K562 (cell line): ENCODE data around the gene ENTPD8. TPM values are rescaled to one million over a fixed set of nuclear protein-coding genes. Genes with fewer than 3 reads are reported as not detected.

ENCODE experiments used
- ELF4 ChIP-seq: fragments of 450-650 bp; formaldehyde crosslinking; IDR thresholded peaks from 2 replicates; pipeline ENCODE4 v1.4.0; 2022; ENCODE audit warnings: missing genetic modification characterization
- ELK1 ChIP-seq: sonication (generic); formaldehyde crosslinking; IDR thresholded peaks from 2 replicates; pipeline ENCODE4 v1.8.1; 2022; ENCODE audit warnings: missing genetic modification reagents
- HCFC1 ChIP-seq: IDR thresholded peaks from 2 replicates; pipeline ENCODE4 v1.6.1; 2012; ENCODE audit warnings: low read depth, low read length, improper control_type of control experiment
- IFI16 ChIP-seq: fragments of 250-450 bp; sonication (Bioruptor Pico); IDR thresholded peaks from 2 replicates; pipeline ENCODE4 v2.1.2; 2022; ENCODE audit warnings: mild to moderate bottlenecking, inconsistent platforms
- NCOR1 ChIP-seq: fragments of 450-650 bp; IDR thresholded peaks from 2 replicates; pipeline ENCODE4 v1.6.1; 2016; ENCODE audit warnings: mild to moderate bottlenecking, moderate library complexity
- NEUROD1 ChIP-seq: fragments of 150-350 bp; IDR thresholded peaks from 2 replicates; pipeline ENCODE4 v1.6.1; 2014; ENCODE audit warnings: borderline replicate concordance, low read length, low read depth; ENCODE audit not compliant: partially characterized antibody
- PHTF2 ChIP-seq: fragments of 250-450 bp; sonication (Bioruptor Pico); IDR thresholded peaks from 2 replicates; pipeline ENCODE4 v1.5.0; 2021; ENCODE audit warnings: mild to moderate bottlenecking
- RHOXF2B ChIP-seq: fragments of 250-450 bp; sonication (Bioruptor Pico); conservative IDR thresholded peaks from 2 replicates; pipeline ENCODE4 v1.5.1; 2021
- SIN3A ChIP-seq, 2 experiments: fragments of 150-350 bp in 1 of 2; IDR thresholded peaks; 2 replicates each; pipeline ENCODE4 v1.6.1; 2011 to 2016; ENCODE audit warnings: borderline replicate concordance in 2 of 2, low read depth in 2 of 2, low read length in 2 of 2, mild to moderate bottlenecking in 2 of 2, moderate library complexity in 2 of 2; ENCODE audit not compliant: control insufficient read depth in 1 of 2
- SP1 ChIP-seq: sonication (generic); formaldehyde crosslinking; IDR thresholded peaks from 2 replicates; pipeline ENCODE4 v1.8.1; 2022; ENCODE audit warnings: mild to moderate bottlenecking, missing genetic modification reagents
- SP2 ChIP-seq: IDR thresholded peaks from 2 replicates; pipeline ENCODE4 v1.6.1; 2011; ENCODE audit warnings: mild to moderate bottlenecking, low read depth, low read length, moderate library complexity; ENCODE audit not compliant: poor library complexity, severe bottlenecking; ENCODE audit errors: extremely low read depth
- STAT6 ChIP-seq: sonication (generic); formaldehyde crosslinking; IDR thresholded peaks from 2 replicates; pipeline ENCODE4 v1.8.1; 2023; ENCODE audit warnings: mild to moderate bottlenecking, missing genetic modification reagents
- YY1 ChIP-seq, 3 experiments: IDR thresholded peaks; 2 replicates each; pipeline ENCODE4 v1.6.1; 2011; ENCODE audit warnings: low read length in 2 of 3, mild to moderate bottlenecking in 2 of 3, moderate library complexity in 2 of 3, borderline replicate concordance in 1 of 3, control low read depth in 1 of 3, low read depth in 1 of 3; ENCODE audit not compliant: insufficient read depth in 3 of 3, insufficient replicate concordance in 2 of 3, control insufficient read depth in 1 of 3, insufficient read length in 1 of 3; ENCODE audit errors: extremely low read depth in 1 of 3
- ZC3H8 ChIP-seq: fragments of 450-650 bp; IDR thresholded peaks from 2 replicates; pipeline ENCODE4 v1.6.1; 2017
- ZFP91 ChIP-seq: sonication (generic); formaldehyde crosslinking; IDR thresholded peaks from 2 replicates; pipeline ENCODE4 v1.8.0; 2022; ENCODE audit warnings: mild to moderate bottlenecking, missing genetic modification reagents
- ZNF282 ChIP-seq: sonication (generic); formaldehyde crosslinking; IDR thresholded peaks from 2 replicates; pipeline ENCODE4 v1.8.1; 2023; ENCODE audit warnings: missing genetic modification reagents
- ZNF431 ChIP-seq: sonication (generic); formaldehyde crosslinking; IDR thresholded peaks from 2 replicates; pipeline ENCODE4 v1.8.0; 2022; ENCODE audit warnings: mild to moderate bottlenecking, missing genetic modification reagents
- ZNF507 ChIP-seq: conservative IDR thresholded peaks from 2 replicates; pipeline ENCODE4 v1.6.1; 2017; ENCODE audit warnings: missing genetic modification characterization, missing compliant biosample characterization
- ZNF586 ChIP-seq: fragments of 450-650 bp; formaldehyde crosslinking; conservative IDR thresholded peaks from 2 replicates; pipeline ENCODE4 v1.4.0; 2020; ENCODE audit warnings: mild to moderate bottlenecking, moderate library complexity
- polyA plus RNA-seq, 8 experiments: library from polyadenylated mRNA; depleted of rRNA in 4 of 8; stranded (reverse) in 5 of 8; unstranded in 3 of 8; fragments of >200 nt; fragmentation: Nextera tagmentation in 2 of 8; fragmentation: Illumina TruSeq in 1 of 8; extraction: Ambion mirVana in 2 of 8; extraction: Trizol in 1 of 8; gene quantifications; 2 replicates each; pipeline versions ENCODE4 v1.2.1 to v1.2.3, GENCODE V29; 2011 to 2014; ENCODE audit warnings: inconsistent platforms in 1 of 8, missing spikeins in 1 of 8
- total RNA-seq, 7 experiments: library from RNA; depleted of rRNA in 6 of 7; stranded (reverse); fragments of >200 nt in 6 of 7; fragmentation: Illumina TruSeq in 2 of 7; extraction: Trizol in 2 of 7; gene quantifications; 2 replicates each; pipeline versions ENCODE4 v1.2.1 to v1.2.3, GENCODE V29; 2011 to 2021; ENCODE audit warnings: low replicate concordance in 1 of 7
- TF ChIP-seq, protein P1 (sequence below): sonication (generic); formaldehyde crosslinking; IDR thresholded peaks from 2 replicates; pipeline ENCODE4 v1.8.0; 2022; ENCODE audit warnings: missing genetic modification reagents, mild to moderate bottlenecking, moderate library complexity, borderline replicate concordance

ENTPD8 gene
- total and polyA plus RNA-seq, 9 of the 15 experiments (the other 6 are each of a cell fraction or from before 2014, with no cell fraction given) = 0.06 to 0.27 (median 0.19) TPM; not detected in 5

- TF ChIP-seq ZNF586 (CRISPR knock-in tag) (no peak), SP1 (CRISPR knock-in tag) (no peak), STAT6 (CRISPR knock-in tag) (no peak), ZNF507 (tag) (no peak), SP2 (no peak), HCFC1 (no peak), PHTF2 (no peak), YY1 (IDR thresholded peaks at IDR 0.05; ENCODE audit: borderline replicate concordance in 1 of 3, control insufficient read depth in 1 of 3, extremely low read depth in 1 of 3, insufficient read depth in 3 of 3, insufficient read length in 1 of 3, insufficient replicate concordance in 2 of 3, low read depth in 1 of 3, low read length in 2 of 3) (no peak), ZC3H8 (no peak), RHOXF2B (CRISPR knock-in tag) (no peak), NEUROD1 (no peak), ELF4 (CRISPR knock-in tag) (no peak), ELK1 (CRISPR knock-in tag) (peak; percentile 25; the same call in 1 of the 2 replicates), ZNF431 (CRISPR knock-in tag) (0 out of 2 replicates have a peak, but pooled peaks have one; percentile 37), ZNF282 (CRISPR knock-in tag) (no peak), NCOR1 (no peak), IFI16 (CRISPR knock-in tag) (no peak), SIN3A (IDR thresholded peaks at IDR 0.05; ENCODE audit: borderline replicate concordance in 2 of 2, control insufficient read depth in 1 of 2, low read depth in 2 of 2, low read length in 2 of 2) (0 out of 4 replicates have a peak, but pooled peaks of 1 of the 2 experiments have one; percentile 10), ZFP91 (CRISPR knock-in tag) (peak; percentile 30; the same call in 1 of the 2 replicates)
- TF ChIP-seq, protein P1, sequence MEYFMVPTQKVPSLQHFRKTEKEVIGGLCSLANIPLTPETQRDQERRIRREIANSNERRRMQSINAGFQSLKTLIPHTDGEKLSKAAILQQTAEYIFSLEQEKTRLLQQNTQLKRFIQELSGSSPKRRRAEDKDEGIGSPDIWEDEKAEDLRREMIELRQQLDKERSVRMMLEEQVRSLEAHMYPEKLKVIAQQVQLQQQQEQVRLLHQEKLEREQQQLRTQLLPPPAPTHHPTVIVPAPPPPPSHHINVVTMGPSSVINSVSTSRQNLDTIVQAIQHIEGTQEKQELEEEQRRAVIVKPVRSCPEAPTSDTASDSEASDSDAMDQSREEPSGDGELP (CRISPR knock-in tag) = peak; percentile 49; the same call in 1 of the 2 replicates
Measured at GRCh38 chr9:137458194-137459151, 17.3 kb upstream of the ENTPD8 start (continued).
